Stimulated activated CD4-positive, alpha-beta T cell treated with anti-CD3 and anti-CD28 coated beads, Interleukin-15, amount 100 ng/mL, for 1 hour (primary cell): ENCODE data around the gene MMP17.
"Not testable (repeated sequence)": the region's sequence is repeated elsewhere in the genome, so short reads cannot be mapped to it uniquely, and the experiment has no call there.

Experiments
- DNase-seq, 2 donors: peaks; one replicate each; pipeline ENCODE4 v3.0.0-alpha.2; 2020; ENCODE audit warnings: low read depth in 1 of 2, low spot score in 1 of 2

MMP17 gene

DNA sequence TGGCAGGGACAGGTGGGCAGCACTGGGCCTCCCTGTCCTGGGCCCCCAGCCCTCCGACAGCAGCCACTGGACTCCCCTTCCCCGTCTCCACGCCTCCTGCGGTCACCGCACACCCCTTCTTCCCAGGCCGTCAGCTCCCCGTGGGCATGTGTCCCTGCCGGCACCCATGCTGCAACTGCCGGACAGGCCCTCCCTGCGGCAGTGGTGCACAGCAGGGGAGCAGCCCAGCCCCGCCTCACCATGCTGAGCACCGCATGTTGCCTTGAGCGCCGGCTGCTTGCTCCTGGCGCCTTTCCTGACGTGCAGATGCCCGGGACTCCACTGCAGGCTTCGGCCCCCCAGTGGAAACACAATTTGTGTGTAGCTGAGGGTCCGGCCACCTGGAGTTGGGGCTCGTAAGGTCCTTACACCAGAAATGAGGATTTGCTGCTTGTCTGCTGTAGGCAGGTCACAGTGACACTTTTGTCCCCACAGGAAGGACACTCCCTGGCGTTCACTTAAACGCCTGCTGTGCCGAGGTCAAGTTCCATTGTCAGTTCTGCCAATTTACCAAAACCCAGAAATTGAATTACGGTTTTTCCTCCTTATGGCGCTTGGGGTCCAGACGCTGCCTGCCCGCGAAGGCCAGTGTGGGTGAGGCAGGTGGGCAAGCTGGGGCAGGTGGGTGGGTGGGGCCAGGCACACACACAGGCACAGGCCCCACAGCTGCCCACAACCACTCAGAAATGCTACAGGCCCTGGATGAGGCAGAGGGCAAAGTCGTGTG is 28.2 kb upstream of the MMP17 start:
- no peak for DNase-seq

DNA sequence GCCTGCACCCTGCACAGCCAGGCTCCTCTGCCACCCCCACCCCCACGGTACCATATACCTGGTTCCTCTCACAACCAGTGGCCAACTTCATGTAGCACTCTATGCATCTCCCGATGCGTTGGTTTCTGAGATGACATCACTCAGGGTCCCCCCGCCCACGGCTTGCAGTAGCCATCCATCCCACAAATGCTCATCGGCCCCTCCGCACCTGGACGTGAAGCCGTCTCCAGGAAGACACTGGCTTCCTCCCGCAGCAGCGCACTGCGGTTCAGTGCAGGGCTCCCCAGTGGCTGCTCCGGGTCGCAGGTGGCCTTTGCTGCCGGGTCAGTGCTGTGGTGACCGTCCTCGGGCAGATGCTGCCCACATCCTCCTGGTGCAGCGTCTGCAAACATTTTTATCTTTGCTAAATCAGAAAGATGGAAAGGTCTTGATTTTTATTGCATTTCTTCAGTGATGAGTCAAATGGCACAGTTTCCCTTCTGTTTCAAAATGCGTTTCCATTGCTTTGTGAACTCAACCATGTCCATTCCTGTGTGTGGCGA is 27.5 kb upstream of the MMP17 start:
- DNase-seq = no peak

DNA sequence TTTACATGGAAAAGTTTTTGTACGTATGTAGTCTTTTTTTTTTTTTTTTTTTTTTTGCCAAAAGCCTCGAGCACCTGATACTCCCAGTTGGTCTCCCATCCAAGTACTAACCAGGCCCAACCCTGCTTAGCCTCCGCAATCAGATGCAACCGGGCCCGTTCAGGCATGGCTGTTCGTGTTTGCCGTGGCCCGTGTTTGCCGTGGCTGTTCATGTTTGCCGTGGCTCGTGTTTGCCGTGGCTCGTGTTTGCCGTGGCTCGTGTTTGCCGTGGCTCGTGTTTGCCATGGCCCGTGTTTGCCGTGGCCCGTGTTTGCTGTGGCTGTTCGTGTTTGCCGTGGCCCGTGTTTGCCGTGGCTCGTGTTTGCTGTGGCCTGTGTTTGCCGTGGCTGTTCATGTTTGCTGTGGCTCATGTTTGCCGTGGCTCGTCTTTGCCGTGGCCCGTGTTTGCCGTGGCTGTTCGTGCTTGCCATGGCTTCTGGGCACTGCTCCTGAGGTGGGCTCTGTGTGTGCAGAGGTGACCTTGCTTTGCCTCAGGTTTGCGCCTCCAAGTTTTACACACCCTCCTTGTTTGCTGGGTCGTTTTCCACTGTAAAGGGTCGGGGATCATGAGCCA is 26.8 kb upstream of the MMP17 start:
- DNase-seq = no peak

DNA sequence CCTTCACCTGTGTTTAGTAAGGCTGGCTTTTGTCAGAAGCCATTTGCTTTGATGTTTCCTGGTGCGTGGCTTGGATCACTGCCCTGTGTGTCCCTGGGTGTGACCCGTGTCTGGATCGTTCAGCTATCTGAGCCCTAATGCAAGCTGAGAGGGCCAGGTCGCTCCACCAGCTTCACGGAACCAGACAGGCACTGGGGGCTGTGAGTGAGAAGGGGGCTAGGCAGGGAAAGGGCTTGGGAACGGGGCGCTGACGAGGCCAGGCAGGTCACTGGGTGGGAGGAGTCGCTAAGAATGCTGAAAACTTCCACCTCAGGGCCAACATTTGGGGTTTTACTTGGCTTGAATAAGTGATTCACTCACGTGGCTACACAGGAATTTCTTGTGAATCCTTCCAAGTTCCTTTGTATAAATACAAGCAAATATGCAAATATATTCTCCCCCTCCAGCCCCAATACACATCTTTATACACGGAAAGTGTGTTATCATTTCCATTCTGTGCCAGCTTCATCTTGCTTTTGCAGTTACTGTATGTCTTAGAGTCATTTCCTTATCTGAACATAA is 24.2 kb upstream of the MMP17 start:
- DNase-seq = no peak

DNA sequence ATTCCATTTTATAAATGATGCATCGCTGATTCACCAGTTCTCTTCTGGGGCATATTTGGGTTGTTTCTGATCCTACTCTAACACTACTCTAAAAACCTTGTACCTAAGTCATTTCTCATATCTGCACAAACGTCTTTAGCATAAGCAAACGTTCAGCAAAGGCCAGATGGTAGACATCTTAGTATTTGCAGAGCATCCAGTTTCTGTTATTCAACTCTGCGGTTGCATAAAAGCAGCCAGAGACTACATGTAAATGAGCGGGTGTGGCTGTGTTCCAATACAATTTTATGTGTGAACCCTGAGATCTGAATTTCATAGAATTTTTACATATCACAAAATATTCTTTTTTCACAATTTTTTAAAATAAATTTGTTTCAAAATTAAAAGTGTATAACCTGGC is 22.8 kb upstream of the MMP17 start:
- no peak for DNase-seq

DNA sequence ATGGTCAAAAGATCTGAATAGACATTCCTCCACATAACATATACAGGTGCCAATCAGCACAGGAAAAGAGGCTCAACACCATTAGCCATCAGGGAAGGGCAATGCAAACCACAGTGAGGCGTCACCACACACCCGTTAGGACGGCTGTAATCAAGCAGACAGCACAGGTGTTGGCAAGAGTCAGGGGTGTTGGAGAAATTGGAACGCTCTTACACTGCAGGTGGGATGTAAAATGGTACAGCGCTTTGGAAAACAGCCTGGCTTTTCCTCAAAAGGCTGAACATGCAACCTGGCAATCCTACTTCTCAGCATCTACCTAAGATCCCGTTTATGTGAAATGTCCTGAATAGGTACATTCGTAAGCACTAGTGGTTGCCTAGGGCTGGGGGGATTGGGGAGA is 21.5 kb upstream of the MMP17 start:
- DNase-seq = no peak

DNA sequence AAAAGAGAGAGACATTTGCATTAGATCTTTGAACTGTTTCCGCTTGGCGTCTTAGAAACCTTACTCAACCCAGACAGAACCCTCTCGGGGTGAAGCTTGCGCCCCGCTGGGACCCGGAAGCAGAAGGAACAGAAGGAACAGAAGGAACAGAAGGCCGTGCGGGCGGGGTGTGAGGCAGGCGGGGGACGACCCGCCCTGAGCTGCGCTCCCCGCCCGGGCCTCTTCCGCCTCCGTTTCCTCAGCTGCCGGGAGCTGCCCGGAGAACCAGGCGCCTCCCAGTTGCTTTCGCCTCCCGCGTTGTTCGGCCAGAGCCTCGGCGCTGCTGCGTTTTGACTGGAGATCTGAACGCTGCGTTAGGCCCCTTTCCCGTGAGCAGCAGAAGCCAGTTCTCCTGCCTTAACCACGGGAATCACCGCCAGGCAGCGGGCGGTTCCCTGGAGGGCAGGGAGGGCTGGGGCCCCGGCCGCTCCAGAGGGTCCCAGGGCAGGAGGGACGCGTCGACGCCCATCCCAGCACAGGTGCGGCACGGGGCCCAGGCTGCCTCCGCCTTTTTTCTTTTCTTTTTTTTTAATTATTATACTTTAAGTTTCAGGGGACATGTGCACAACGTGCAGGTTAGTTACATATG is 19.3 kb upstream of the MMP17 start:
- DNase-seq = no peak

DNA sequence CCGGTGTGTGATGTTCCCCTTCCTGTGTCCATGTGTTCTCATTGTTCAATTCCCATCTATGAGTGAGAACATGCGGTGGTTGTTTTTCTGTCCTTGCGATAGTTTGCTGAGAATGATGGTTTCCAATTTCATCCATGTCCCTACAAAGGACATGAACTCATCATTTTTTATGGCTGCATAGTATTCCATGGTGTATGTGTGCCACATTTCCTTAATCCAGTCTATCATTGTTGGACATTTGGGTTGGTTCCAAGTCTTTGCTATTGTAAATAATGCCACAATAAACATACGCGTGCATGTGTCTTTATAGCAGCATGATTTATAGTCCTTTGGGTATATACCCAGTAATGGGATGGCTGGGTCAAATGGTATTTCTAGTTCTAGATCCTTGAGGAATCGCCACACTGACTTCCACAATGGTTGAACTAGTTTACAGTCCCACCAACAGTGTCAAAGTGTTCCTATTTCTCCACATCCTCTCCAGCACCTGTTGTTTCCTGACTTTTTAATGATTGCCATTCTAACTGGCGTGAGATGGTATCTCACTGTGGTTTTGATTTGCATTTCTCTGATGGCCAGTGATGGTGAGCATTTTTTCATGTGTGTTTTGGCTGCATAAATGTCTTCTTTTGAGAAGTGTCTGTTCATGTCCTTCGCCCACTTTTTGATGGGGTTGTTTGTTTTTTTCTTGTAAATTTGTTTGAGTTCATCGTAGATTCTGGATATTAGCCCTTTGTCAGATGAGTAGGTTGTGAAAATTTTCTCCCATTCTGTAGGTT is 18.5 kb upstream of the MMP17 start:
- DNase-seq = not testable (repeated sequence)

DNA sequence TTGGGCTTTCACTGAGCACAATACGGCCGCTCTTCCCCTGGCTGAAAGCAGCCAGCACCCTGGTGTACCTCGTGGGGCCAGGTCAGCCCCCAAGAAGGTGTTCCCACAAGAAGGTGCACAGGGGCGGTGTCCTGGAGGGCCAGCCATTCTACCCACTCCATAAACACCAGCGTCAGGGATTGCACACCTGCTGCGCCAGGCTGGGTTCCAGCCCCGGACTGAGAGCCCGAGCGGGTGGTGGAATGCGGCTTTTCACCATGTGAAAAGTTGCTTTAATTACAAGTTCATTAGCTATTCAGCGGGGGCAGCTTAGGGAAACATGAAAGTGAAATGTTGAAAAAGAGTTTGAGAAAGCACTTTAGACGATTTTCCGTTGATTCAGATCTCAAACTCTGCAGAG is 17.5 kb upstream of the MMP17 start:
- DNase-seq = no peak

DNA sequence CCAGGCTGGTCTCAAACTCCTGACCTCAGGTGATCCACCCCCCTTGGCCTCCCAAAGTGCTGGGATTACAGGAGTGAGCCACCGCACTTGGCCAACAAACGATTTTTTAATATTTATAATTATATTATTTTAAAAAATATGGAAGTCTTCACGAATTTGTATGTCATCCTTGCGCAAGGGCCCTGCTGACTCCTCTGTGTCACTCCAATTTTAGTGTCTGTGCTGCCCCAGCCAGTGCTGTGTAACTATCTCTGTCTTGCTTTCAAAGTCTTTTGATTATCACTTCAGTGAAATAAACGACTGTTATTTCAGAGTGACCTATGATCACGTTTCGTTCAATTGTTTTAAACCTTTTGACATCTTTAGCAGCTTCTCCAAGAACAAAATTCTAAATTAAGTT is 13.1 kb upstream of the MMP17 start:
- no peak for DNase-seq

DNA sequence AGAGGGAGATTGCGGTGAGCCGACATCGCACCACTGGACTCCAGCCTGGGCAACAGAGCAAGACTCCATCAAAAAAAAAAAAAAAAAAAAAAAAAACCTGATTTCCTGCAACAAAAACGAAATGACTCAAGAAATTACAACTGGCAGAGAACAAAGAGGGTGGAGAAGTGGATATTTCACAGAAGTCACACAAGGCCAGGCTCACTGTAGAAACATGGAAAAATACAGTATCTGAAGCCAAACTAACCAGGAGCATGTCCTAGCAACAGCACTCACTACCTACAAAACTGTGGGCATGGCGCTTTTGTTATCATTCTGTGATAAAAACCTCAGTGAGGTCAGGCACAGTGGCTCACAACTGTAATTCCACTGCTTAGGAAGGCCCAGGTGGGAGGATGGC is 11.7 kb upstream of the MMP17 start:
- no peak for DNase-seq

DNA sequence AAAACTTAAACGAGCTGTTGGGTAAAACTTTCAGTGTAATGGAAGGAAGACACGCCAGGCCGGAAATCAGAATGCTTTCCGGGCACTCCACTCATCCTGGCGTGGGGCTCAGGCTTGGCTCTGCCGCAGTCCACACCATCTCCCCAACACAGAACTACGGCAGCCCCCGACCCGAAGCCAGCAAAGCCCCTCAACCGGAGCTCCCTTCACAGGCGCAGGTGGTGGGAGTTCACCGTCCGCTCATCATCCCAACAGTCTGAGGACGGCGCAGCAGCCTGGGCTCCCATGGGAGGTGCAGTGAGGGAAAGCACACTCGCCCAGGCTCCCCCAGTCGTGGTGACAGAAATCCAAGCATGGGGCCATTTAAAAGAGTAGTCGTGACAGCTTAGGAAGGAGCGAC is 11.0 kb upstream of the MMP17 start:
- no peak for DNase-seq

DNA sequence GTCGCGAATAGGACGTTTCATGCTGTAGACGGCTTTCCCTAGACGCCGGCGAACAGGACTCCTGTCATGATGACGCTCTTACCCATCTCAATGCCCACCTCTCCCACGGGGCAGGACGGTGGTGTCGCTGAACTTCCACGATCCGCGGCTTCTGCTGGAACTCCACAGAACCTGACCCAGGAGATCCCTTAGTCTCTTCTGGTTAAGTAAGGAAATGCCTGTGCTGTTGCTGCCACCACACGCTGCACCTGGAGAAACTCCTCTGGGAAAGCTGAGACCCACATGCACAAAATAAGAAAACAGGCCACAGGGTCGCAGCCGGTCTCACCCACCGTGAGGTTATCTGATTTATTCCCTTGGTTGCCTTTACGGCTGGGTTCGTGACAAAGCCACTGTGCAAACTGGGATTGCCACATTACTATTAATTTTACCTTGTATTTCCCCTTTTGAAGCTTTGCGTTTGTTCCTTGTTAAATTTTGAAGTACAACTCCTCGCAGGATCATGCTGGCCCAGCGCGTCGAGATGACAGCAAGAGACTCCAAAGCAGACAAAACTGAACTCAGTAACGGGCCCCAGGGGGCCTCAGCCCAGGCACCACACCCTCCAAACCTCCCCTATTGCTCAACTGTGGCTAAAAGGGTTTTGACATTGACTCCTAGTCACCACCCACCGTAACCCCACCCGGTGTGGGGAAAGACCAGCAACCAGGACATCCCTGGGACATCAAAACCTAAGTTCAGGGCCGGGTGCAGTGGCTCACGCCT is 9.2 kb upstream of the MMP17 start:
- DNase-seq = no peak

DNA sequence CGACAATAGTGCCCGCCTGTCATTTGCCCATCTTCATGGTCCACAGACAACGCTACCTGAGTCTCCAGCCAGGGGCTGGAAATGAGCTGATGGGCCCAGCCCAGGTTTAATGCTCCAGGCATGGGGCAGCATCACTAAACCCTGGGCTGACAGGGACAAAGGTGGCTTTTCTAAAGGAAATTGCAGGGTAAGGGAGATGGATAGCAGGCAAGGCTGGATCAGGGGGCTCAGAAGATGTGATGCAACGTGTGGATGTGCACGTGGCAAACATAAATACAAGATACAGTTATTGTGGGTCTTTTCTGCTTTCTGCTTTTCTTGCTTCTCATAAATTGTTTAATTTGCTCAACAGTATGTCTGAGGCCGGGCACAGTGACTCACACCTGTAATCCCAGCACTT is 3.7 kb upstream of the MMP17 start:
- DNase-seq = no peak

DNA sequence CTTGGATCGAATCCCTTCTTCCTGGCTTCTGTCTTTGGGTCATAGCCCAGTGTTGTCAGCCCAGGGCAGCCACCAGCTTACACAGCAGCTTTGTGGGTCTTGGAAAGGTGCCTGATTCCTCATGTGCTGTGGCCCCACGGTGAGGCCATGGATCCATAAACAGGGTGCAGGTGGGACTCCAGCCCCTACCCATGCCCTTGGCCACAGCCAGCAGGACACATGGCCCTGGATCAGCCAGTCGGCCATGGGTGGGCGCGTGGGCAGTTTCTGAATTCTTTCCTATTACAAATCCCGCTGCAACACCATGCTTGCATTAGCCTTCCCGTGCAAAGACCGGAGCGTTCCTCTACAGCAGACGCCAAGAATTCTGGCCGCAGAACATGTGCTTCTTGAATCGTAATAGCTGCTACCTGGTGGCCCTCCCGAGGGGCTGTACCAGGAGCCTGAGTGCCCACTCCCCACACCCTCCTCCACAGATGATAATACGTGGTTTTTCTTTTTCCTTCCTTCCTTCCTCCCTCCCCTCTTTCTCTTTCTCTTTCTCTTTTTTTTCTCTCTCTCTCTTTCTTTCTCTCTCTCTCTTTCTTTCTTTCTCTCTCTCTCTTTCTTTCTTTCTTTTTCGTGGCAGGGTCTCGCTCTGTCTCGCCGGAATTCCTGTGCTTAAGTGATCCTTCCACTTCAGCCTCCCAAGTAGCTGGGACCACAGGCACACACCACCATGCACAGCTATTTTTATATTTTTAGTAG is 2.9 kb upstream of the MMP17 start:
- no peak for DNase-seq

DNA sequence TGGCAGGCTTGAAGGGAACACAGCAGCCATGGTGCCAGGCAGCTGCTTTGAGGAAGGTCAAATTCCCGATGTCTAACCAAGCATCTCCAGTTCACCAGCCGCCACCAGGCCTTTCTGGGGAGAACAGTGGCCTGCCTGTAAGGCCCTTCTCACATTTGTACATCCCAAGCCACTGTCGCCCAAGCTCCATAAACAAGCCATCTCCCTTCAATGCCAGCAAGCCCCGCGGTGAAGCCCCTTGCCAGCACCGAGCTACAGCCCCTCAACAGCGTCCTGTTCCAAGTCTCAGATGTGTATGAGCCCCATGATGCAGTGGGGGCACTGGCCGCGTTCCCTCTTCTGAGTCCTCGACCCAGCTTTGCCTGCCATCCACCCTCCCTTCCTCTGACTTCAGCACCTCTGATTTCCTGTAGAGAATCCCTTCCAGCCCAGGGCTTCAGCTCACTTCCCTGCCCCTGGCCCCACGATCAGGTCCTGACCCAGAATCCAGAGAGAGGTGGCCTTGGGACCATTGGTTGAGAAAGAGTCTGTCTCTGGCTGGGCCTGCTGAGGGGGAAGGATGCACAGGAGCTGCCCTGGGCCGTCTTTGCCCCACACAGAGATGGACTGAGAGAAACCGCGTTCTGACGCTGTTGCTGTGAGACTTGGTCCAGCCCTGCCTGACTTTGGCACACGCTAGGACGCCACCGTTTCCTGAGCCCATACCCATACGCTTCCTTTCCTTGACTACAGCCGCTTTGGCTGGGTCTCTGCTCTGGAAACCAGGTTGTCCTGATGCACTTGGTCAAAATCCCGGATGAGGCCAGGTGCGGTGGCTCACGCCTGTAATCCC is 1.9 kb upstream of the MMP17 start:
- DNase-seq = no peak

DNA sequence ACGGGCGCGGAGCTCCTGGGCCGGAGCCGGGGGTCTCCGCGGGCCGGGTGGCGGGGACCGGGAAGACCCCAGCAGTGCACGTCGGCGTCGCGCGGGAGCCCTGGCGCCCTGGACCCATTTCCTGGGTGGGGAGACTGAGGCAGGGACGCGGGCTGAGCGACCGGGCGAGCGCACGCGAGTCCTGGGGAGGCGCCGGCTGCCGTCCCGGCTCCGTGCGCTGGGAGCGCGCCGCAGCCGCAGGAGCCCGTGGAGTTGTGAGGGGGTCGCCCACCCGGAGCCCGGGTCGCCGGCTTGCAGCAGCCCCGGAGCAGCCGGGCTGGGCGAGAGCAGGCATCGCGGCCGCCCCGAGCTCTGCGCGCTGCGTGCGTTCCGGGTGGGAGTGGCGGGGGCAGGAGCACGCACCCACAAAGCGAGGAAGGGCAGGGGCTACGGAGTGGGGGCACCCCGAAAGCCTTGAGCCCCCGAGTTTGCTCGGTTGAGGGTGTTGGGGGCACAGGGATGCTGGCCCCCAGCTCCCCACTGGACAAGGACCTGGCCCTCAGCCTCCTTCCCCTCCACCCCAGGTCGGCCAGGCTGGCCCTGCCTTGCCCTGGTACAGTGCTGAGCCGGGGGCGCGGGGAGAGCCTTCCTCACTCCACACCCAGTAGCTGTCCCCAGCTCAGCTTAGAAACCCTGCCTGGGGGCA is 620 bp downstream of the MMP17 start:
- DNase-seq = no peak

DNA sequence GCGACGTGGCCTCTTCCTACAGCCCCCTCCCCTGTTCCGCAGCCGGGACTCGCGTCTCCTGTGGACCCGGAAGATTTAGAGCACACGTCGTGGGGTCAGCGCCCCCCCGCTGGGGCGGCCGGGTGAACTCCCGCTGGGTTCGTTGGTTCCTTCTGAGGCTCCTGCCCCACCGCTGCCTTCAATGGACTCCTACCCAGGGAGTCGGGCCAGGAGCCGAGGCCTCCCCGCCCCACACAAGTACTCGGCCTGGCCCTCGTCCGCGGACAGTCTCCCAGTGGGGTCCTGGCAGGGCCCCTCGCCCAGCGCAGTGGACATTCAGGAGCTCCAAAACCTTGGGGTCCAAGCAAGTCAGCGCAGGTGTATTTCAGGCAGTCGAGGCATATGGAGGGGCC is 1.2 kb downstream of the MMP17 start:
- no peak for DNase-seq
